GM21576 (cell line): Measurements from ENCODE around the gene UGT1A5.

Source experiments
- ATAC-seq: cut with Tn5 transposase; IDR thresholded peaks from one replicate; pipeline ENCODE4 v1.9.1; 2021; ENCODE audit warnings: mild to moderate bottlenecking, moderate library complexity; ENCODE audit not compliant: unreplicated experiment

Gene UGT1A5

DNA sequence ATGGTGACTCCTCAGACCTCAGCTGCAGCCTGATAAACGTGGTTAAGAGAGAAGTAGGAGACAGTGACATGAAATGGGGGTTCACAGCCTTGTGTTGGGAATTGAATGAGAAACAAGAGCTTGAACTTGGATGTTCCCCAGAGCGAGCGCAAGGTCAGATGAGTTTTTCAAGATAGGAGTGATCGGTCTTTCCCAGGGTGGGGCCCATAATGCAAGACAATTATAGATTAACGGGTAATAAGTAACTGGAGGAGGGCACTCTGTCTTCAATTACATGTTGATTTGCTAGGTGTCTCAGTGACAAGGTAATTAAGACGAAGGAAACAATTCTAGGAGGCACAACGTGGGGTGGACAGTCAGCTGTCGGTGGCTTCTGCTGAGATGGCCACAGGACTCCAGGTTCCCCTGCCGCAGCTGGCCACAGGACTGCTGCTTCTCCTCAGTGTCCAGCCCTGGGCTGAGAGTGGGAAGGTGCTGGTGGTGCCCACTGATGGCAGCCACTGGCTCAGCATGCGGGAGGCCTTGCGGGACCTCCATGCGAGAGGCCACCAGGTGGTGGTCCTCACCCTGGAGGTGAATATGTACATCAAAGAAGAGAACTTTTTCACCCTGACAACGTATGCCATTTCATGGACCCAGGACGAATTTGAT, at the start of gene UGT1A5:
UGT1A5 (plus strand) TSS at position 297 of the 651 bp plus-strand sequence; CDS start at position 382, 85 bp downstream.
- no peak for ATAC-seq

DNA sequence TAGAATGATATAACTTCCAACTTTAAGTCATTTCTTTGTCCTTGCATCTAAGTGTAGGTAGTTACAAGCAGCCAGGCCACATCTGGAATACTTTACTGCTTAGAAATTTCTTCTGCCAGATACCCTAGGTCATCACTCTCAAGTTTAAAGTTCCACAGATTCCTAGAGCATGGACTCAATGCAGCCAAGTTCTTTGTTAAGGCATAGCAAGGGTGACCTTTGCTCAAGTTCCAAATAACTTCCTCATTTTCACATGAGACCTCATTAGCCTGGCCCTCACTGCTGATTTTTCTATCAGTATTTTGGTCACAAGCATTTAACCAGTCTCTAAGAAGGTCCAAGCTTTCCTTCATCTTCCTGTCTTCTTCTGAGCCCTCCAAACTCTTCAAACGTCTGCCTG, 48.8 kb upstream of the UGT1A5 start:
- no peak for ATAC-seq

DNA sequence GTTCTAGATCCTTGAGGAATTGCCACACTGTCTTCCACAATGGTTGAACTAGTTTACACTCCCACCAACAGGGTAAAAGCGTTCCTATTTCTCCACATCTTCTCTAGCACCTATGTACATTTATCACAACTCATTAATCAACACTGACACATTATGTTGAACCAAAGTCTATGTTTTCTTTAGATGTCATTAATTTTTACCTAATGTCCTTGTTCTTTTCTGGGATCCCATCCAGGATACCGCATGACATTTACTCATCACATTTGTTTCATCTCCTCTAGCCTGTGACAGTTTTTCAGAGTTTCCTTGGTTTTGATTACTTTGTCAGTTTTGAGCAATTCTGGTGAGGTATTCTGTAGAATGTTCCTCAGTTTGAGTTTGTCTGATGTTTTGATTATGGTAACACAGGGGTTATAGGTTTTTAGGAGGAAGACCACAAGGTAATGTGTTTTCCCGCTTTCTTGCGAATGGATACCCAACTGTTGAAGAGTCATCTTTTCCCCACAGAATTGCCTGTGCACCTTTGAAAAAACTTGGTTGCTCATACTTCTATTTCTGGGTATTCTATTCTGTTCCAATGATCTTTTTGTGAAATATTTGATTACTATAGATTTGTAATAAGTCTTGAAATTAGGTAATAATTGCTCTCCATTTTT, 44.0 kb upstream of the UGT1A5 start:
- no peak for ATAC-seq

DNA sequence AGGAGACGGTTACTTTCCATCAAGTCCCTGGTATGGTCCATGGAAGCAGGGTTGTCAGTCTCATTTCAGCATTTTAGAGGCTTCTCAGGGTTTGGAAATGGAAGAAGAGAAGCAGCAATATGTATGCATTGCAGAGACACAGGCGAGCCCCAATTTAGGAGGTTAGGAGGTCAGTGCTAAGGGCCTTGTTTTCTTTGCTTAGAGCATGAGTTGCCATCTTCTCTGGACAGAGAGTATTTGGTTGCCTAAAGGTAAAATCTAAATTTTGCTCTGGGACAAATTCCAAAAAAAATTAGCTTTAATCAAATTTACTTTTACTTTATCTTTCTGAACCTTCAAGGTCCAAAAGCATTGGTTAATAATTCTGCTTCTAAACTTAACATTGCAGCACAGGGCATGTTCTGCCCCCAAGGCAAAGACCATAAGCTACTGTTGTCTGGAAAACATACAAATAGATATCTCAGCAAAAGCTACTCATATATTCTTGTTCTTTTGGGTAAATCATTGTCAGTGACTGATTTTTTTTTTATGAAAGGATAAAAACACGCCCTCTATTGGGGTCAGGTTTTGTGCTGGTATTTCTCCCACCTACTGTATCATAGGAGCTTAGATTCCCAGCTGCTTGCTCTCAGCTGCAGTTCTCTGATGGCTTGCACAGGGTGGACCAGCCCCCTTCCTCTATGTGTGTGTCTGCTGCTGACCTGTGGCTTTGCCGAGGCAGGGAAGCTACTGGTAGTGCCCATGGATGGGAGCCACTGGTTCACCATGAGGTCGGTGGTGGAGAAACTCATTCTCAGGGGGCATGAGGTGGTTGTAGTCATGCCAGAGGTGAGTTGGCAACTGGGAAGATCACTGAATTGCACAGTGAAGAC, 41.2 kb upstream of the UGT1A5 start, which contains the start of gene UGT1A9:
UGT1A9 (plus strand) TSS at position 609 of the 872 bp plus-strand sequence; CDS start at position 646, 37 bp downstream.
- ATAC-seq, result no peak

GRCh38 chr2:233672886-233673285, 39.8 kb upstream of the UGT1A5 start:
- ATAC-seq, result no peak

DNA sequence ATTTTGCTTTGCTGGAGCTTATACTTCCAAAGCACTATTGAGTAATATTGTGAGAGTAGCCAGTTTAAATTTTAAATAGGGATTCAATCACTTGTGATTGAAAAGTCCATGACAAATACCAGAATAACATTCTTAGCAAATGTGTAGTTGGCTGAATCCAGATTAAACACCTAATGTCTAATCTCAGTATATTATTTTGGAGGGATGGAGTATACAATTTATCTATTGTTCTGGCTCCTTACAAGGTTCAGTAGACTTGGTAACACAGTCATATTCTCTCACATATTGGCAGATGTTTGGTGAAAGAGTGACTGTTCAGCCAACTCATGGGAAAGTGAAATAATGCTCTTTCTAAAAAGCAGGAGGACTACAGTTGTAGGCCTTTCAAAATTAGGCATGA, 38.8 kb upstream of the UGT1A5 start:
- ATAC-seq, result no peak

DNA sequence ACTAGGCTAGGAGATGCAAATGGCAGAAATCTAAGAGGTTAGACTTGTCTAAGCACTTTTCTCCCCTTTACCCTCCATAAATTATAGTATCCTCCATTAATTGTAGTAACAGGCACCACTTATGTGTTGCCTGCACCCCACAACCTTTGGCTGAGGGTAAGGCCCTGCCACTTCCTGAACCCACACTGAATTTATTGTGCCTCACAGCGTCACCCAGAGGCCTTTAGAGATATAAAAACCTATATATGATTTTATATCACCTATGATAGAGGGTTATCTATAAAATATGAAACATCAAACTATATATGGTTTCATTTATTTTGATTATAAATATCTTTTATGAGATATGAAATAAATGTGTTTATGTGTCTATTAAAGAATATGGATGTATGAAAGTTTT, 38.4 kb upstream of the UGT1A5 start:
- no peak for ATAC-seq

DNA sequence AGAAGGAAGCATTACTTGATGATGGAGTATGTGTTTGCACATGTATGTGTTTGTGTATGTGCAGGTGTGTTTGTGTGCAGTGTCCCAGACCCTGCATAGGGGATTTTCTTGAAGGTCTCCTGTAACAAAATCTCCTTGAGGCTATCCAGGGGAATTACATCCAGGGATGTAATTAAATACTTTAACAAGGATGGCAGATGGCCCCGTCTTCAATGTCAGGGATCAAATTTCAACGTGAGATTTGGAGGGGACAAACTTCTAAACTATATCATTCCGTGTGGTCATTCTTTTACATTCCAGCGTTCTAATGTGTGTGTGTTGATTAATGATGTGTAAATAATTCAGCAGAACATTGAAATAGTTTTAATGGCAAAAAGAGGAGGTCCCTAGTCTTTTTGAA, 37.7 kb upstream of the UGT1A5 start:
- no peak for ATAC-seq

GRCh38 chr2:233676046-233676445, 36.7 kb upstream of the UGT1A5 start:
- no peak for ATAC-seq

DNA sequence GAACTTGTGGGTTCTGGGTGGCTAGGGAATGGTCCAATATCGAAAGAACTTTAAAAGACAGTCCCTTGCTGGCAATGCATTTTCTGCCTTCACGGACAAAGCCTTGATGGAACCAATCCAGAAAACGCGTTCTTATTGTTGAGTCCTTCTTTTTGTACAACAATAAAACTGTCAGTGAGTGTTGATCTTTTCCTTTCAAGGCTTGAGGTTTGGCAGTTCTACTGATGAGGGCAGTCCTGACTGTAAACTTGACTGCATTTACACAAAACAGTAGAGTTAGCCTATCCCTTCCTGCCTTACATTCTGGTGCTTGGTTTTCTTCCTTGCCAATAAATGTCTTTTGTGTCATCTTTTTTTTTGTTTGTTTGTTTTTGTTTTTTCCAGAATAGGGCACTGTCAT, 33.5 kb upstream of the UGT1A5 start:
- no peak for ATAC-seq

- no peak for ATAC-seq
Observed at GRCh38 chr2:233680361-233681045, 32.2 kb upstream of the UGT1A5 start.

- no peak for ATAC-seq
Observed at GRCh38 chr2:233681521-233682099, 31.1 kb upstream of the UGT1A5 start, which contains the start of gene UGT1A7. Gene UGT1A7, plus strand, starts transcription at chr2:233681901. Its CDS starts 37 bp downstream, at chr2:233681938.

- no peak for ATAC-seq
Observed at GRCh38 chr2:233684640-233685039, 28.1 kb upstream of the UGT1A5 start.

DNA sequence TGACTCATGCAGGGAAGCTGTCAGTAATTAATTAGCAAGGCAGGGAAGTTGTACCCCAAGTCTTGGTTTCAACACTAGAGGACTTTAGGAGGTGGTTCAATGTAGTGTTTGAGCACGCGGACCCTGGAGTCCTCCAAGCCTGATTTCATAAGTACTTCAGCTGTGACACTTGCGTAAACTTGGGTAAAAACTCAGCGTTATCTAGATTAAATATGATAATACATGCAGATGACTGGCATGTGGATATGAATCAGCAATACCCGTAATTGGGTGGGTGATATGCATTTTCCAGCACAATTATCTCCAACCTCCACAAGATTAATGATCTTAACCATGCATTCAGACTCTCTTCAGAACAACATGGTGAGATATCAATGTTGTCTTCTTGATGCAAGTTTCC, 25.8 kb upstream of the UGT1A5 start:
- ATAC-seq, result no peak

GRCh38 chr2:233688341-233688740, 24.4 kb upstream of the UGT1A5 start:
- no peak for ATAC-seq

DNA sequence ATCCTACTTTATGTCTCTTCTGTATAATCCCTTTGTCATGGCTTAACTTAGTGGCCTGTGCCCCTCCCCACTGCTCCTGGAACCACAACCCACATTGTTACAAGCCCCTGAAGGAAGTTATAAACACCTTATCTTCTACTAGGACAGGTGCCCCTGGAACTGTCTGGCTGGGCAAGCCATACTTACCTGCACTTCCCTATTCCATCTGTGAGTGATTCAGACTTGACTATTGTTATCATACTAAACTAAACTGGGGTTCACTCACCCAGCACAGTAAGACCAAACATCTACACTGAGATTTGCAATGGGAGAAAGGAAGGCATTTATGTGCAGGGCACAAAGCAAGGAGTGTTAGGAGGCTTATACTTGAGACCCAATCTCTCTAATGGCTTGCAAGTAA, 23.7 kb upstream of the UGT1A5 start:
- ATAC-seq, result no peak

- ATAC-seq, result no peak
Observed at GRCh38 chr2:233689501-233689900, 23.2 kb upstream of the UGT1A5 start.

GRCh38 chr2:233690444-233690843, 22.3 kb upstream of the UGT1A5 start:
- ATAC-seq, result no peak

DNA sequence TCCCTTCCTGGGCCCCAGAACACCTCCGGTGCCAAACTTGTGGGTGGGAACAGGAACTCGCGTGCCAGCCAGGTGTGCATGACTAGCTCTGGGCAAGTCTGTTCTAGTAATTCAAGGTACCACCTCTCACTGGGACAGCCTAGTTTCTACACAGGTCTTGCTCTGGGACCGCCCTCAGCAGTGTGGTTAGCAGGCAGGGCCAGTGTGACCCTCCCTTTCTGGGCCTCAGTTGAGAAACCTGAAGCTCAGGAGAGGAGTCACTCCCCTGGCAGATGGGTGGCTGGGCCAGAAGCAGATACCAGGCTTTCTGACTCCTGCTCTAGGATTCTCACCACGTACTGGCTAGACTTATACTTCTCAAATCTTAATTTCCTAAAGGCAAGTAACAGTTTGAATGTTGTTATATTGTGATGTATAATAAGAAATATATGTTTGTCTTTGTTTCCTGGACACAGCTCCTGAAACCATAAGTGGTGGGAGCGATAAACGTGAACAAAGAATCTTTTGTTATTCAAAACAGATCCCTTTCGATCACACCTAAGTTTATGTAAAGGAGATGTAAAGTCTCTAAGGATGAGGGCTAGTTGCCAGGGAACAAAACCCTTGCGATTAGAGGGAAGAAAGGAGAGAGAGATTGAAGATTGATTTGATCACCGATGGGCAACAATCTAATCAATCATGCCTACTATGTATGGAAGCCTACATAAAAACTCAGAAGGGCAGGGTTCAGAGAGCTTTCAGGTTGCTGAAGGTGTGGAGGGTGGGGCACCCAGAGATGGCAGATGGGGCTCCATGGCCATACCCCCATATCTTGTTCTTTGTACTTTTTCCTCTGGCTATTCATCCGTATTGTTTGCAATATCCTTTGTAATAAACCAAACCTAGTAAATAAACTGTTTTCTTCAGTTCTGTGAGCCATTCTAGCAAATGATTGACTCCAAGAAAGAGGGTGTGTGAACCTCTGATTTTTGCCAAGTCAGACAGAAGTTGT, 21.0 kb upstream of the UGT1A5 start:
- no peak for ATAC-seq
